ENCODE measurements around the gene SHBG. TPM values are rescaled to one million over a fixed set of nuclear protein-coding genes. Genes with fewer than 3 reads are reported as not detected.

Gene SHBG
- total and polyA plus RNA-seq, 2 of the 8 experiments (the other 6 are each of a cell fraction or from before 2014, with no cell fraction given) = 1.1 to 1.2 TPM

- Histone ChIP-seq H2BK20ac (ENCODE audit: low read length) (no peak overlapping the region), H4K91ac (replicated peaks; ENCODE audit: insufficient read length, low read length) (no peak overlapping the region), H3K4me3 (ENCODE audit: extremely low read depth in 1 of 4, insufficient read depth in 2 of 4, low read depth in 3 of 4, low read length in 4 of 4) (no peak overlapping the region), H3K9me3 (ENCODE audit: insufficient read depth in 2 of 2, low read depth in 1 of 2, low read length in 1 of 2) (no peaks in the 10 kb centered on the region), H2AFZ (ENCODE audit: low read length) (no peak overlapping the region), H3K27ac (ENCODE audit: low read depth, low read length) (no peak overlapping the region), H3K18ac (ENCODE audit: extremely low read depth, low read length) (no peak overlapping the region), H3K4ac (replicated peaks; ENCODE audit: insufficient read length, low read depth, low read length) (no peak overlapping the region), H4K20me1 (replicated peaks in 1 of 2; ENCODE audit: control insufficient read depth in 1 of 2, insufficient read depth in 2 of 2, low read length in 2 of 2) (peaks cover 0 to 1% of the 10 kb centered on the region in 2 experiments), H3K36me3 (ENCODE audit: control insufficient read depth in 2 of 4, insufficient read depth in 4 of 4, low read length in 3 of 4) (no peaks in the 10 kb centered on the region), H2BK5ac (ENCODE audit: low read depth, low read length) (no peak overlapping the region), H3K56ac (replicated peaks; ENCODE audit: insufficient read length, low read depth, low read length) (no peak overlapping the region), H4K5ac (ENCODE audit: insufficient read length, low read depth, low read length) (no peak overlapping the region), H2BK15ac (ENCODE audit: low read length) (no peak overlapping the region), H2BK12ac (ENCODE audit: low read depth, low read length) (no peak overlapping the region), H3K4me2 (ENCODE audit: insufficient read depth in 1 of 2, low read depth in 2 of 2, low read length in 2 of 2) (no peak overlapping the region), H3K23ac (ENCODE audit: insufficient read length) (no peak overlapping the region), H2BK120ac (replicated peaks; ENCODE audit: low read depth, low read length) (no peak overlapping the region), H3K79me1 (ENCODE audit: low read depth, low read length) (no peaks in the 10 kb centered on the region), H3K4me1 (replicated peaks in 1 of 4; ENCODE audit: control insufficient read depth in 3 of 4, insufficient read depth in 4 of 4, low read length in 3 of 4) (peaks cover 0 to 7% (median 4%) of the 10 kb centered on the region in 4 experiments; a peak in 5 of 7 replicates), H3K27me3 (replicated peaks in 1 of 4; ENCODE audit: control insufficient read depth in 3 of 4, extremely low read depth in 1 of 4, insufficient read depth in 3 of 4, low read length in 3 of 4) (peaks cover 0 to 4% (median 1%) of the 10 kb centered on the region in 4 experiments; a peak in 3 of 7 replicates), H4K8ac (ENCODE audit: extremely low read depth, insufficient read depth, low read length) (no peak overlapping the region), H3K9ac (replicated peaks in 1 of 4; ENCODE audit: extremely low read depth in 1 of 4, low read depth in 3 of 4, low read length in 3 of 4) (no peak overlapping the region), H3K14ac (ENCODE audit: insufficient read length) (no peak overlapping the region), H3K23me2 (ENCODE audit: low read depth, low read length) (peaks cover 9% of the 10 kb centered on the region), H2AK5ac (ENCODE audit: low read depth, low read length) (no peak overlapping the region), H3K79me2 (ENCODE audit: control insufficient read depth in 1 of 2, insufficient read depth in 2 of 2, low read length in 2 of 2) (no peaks in the 10 kb centered on the region)
- POLR2A ChIA-PET (ENCODE audit: partially characterized antibody) = interaction anchor here (58.0 to 79.4 kb wide), 2 partner anchors 6 to 20 kb away, joined by 2272 read pairs; partner anchors contain the start of genes ATP1B2, FXR2, SAT2 and SHBG
- FAIRE-seq (no peak), DNase-seq (ENCODE audit: low read depth in 1 of 2, low spot score in 2 of 2) (no peak)
- CTCF ChIA-PET (ENCODE audit: partially characterized antibody) = interaction anchor here (1.0 to 18.2 kb wide), 6 partner anchors 13 to 41 kb away, joined by 3 to 211 read pairs (median 13); partner anchors contain the start of genes SAT2, SHBG, TP53 and WRAP53
- 82% methylated on average over 9 of the region's 9 CpGs; no CpG with 5 or more reads in 1 of the 2 experiments for WGBS, 2 experiments (ENCODE audit: extremely low coverage in 1 of 2, insufficient coverage in 1 of 2, insufficient read length in 1 of 2, insufficient replicate concordance in 2 of 2, low coverage in 1 of 2, low lambda C conversion rate in 2 of 2, missing lambda C conversion rate in 1 of 2)
- TF ChIP-seq CTBP2 (IDR thresholded peaks at IDR 0.05; ENCODE audit: borderline replicate concordance, insufficient read depth, insufficient read length, low read length) (no peak), RNF2 (IDR thresholded peaks at IDR 0.05; ENCODE audit: borderline replicate concordance, low read depth, low read length, missing control alignments, poor library complexity, severe bottlenecking) (no peak), SIX5 (IDR thresholded peaks at IDR 0.05; ENCODE audit: low read depth, low read length) (no peak), EP300 (IDR thresholded peaks at IDR 0.05; ENCODE audit: borderline replicate concordance in 1 of 2, low read depth in 2 of 2, low read length in 2 of 2) (no peak), SAP30 (IDR thresholded peaks at IDR 0.05; ENCODE audit: insufficient read depth, insufficient replicate concordance, low read length) (no peak), RFX5 (IDR thresholded peaks at IDR 0.05; ENCODE audit: borderline replicate concordance, low read depth, low read length) (no peak), YY1 (IDR thresholded peaks at IDR 0.05; ENCODE audit: low read depth, low read length) (no peak), FOSL1 (IDR thresholded peaks at IDR 0.05; ENCODE audit: insufficient read depth, low read depth, low read length) (no peak)
- TF ChIP-seq, protein P1, sequence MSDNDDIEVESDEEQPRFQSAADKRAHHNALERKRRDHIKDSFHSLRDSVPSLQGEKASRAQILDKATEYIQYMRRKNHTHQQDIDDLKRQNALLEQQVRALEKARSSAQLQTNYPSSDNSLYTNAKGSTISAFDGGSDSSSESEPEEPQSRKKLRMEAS (IDR thresholded peaks at IDR 0.05) = no peak
- TF ChIP-seq, protein P2, sequence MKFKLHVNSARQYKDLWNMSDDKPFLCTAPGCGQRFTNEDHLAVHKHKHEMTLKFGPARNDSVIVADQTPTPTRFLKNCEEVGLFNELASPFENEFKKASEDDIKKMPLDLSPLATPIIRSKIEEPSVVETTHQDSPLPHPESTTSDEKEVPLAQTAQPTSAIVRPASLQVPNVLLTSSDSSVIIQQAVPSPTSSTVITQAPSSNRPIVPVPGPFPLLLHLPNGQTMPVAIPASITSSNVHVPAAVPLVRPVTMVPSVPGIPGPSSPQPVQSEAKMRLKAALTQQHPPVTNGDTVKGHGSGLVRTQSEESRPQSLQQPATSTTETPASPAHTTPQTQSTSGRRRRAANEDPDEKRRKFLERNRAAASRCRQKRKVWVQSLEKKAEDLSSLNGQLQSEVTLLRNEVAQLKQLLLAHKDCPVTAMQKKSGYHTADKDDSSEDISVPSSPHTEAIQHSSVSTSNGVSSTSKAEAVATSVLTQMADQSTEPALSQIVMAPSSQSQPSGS (IDR thresholded peaks at IDR 0.05; ENCODE audit: low read length) = no peak
These were observed 16.5 kb downstream of the SHBG start for GRCh38 chr17:7646457-7646856.
